Amygdala (tissue), 56 donors: Measurements from ENCODE around the gene TPSG1.
"Not testable (repeated sequence)": the region's sequence is repeated elsewhere in the genome, so short reads cannot be mapped to it uniquely, and the experiment has no call there.

ENCODE experiments used
- DNase-seq, 56 donors: peaks; one replicate each; lab custom pipeline; 2025; lab: John Stamatoyannopoulos, UW

Gene TPSG1

GRCh38 chr16:1232049-1232748 lies 7.1 kb upstream of the TPSG1 start:
- DNase-seq = not testable (repeated sequence)

- not testable (repeated sequence) for DNase-seq
Observed at GRCh38 chr16:1231301-1231700, 6.2 kb upstream of the TPSG1 start.

- not testable (repeated sequence) for DNase-seq
Observed at GRCh38 chr16:1230471-1231212, 5.6 kb upstream of the TPSG1 start.

- DNase-seq = not testable (repeated sequence)
Observed at GRCh38 chr16:1230084-1230470, 5.0 kb upstream of the TPSG1 start, which contains the start of gene TPSB2. TSS of gene TPSB2 (minus strand) at chr16:1230184. CDS start at chr16:1229951, 233 bp downstream.

GRCh38 chr16:1229476-1229875 lies 4.4 kb upstream of the TPSG1 start:
- DNase-seq = not testable (repeated sequence)

GRCh38 chr16:1228227-1228626 lies 3.2 kb upstream of the TPSG1 start:
- not testable (repeated sequence) for DNase-seq

GRCh38 chr16:1226692-1227091 lies 1.6 kb upstream of the TPSG1 start:
- DNase-seq = not testable (repeated sequence)

- not testable (repeated sequence) for DNase-seq
Observed at GRCh38 chr16:1225728-1226311, 752 bp upstream of the TPSG1 start.

GRCh38 chr16:1224558-1224957 lies 510 bp downstream of the TPSG1 start:
- DNase-seq = no peak

- no peak for DNase-seq
Observed at GRCh38 chr16:1223355-1224214, 1.5 kb downstream of the TPSG1 start.

- DNase-seq = no peak
Observed at GRCh38 chr16:1222553-1223354, 2.3 kb downstream of the TPSG1 start.

- DNase-seq = peak in 18 of 56 donors; percentile 3 to 56 (median 18)
Observed at GRCh38 chr16:1221628-1222552, 3.2 kb downstream of the TPSG1 start.

- no peak for DNase-seq
Observed at GRCh38 chr16:1220841-1221627, 4.0 kb downstream of the TPSG1 start.

GRCh38 chr16:1220098-1220728 lies 4.9 kb downstream of the TPSG1 start:
- no peak for DNase-seq

- DNase-seq = no peak
Observed at GRCh38 chr16:1218930-1219611, 6.0 kb downstream of the TPSG1 start.

- DNase-seq = no peak
Observed at GRCh38 chr16:1218061-1218929, 6.8 kb downstream of the TPSG1 start.
